Neural crest cell (in vitro differentiated cells): ENCODE measurements around the gene PKNOX1. TPM values are rescaled to one million over a fixed set of nuclear protein-coding genes. Genes with fewer than 3 reads are reported as not detected.
"Not testable (repeated sequence)": the region's sequence is repeated elsewhere in the genome, so short reads cannot be mapped to it uniquely, and the experiment has no call there.

Experiments used
- DNase-seq: peaks from one replicate; pipeline ENCODE4 v3.0.0; 2021; ENCODE audit warnings: low read depth, mixed read lengths, low spot score
- H3K27ac Mint-ChIP-seq: one replicate; pipeline ENCODE4 v1.8.0; 2021; ENCODE audit warnings: mild to moderate bottlenecking, mixed read lengths; ENCODE audit not compliant: unreplicated experiment
- H3K27me3 Mint-ChIP-seq: 2 replicates; pipeline ENCODE4 v1.8.0; 2021; ENCODE audit warnings: low read depth, mild to moderate bottlenecking, mixed read lengths
- H3K36me3 Mint-ChIP-seq: 2 replicates; pipeline ENCODE4 v1.8.0; 2021; ENCODE audit warnings: low read depth, mild to moderate bottlenecking, mixed read lengths
- H3K4me1 Mint-ChIP-seq: 2 replicates; pipeline ENCODE4 v1.8.0; 2021; ENCODE audit warnings: mixed read lengths
- H3K4me3 Mint-ChIP-seq: one replicate; pipeline ENCODE4 v1.8.0; 2021; ENCODE audit warnings: mild to moderate bottlenecking, mixed read lengths
- H3K9me3 Mint-ChIP-seq: 2 replicates; pipeline ENCODE4 v1.8.0; 2021; ENCODE audit warnings: mixed read lengths
- total RNA-seq: library from RNA; stranded (reverse); gene quantifications from 2 replicates; pipeline ENCODE4 v1.2.1, GENCODE V29; 2021
- TF ChIP-seq, protein P1 (sequence below): fragments of 200-600 bp; sonication (generic); conservative IDR thresholded peaks from 2 replicates; pipeline ENCODE4 v1.5.0; 2021; ENCODE audit warnings: antibody characterized with exemption, mild to moderate bottlenecking

Gene PKNOX1
- total RNA-seq, 1 donor from 2014 or later = 19.3 TPM

DNA sequence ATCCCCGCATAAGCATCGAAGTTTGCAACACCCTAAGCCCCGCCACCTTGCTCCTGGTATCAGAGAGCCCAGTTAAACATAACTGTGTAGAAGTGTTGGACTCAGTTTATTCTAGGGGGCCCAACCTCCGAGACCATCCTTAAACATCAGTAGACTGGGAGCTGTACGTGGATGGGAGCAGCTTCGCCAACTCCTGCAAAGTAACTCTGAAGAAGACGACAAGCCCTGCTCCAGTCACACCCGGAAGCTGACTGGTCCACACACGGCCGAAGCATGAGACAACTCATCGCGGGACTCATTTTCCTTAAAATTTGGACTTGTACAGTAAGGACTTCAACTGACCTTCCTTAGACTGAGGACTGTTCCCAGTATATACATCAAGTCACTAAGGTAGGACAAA lies 40.4 kb upstream of the PKNOX1 start:
- H3K27ac Mint-ChIP-seq, H3K4me1 Mint-ChIP-seq, H3K4me3 Mint-ChIP-seq, H3K36me3 Mint-ChIP-seq, H3K27me3 Mint-ChIP-seq, H3K9me3 Mint-ChIP-seq, DNase-seq: not testable (repeated sequence)

DNA sequence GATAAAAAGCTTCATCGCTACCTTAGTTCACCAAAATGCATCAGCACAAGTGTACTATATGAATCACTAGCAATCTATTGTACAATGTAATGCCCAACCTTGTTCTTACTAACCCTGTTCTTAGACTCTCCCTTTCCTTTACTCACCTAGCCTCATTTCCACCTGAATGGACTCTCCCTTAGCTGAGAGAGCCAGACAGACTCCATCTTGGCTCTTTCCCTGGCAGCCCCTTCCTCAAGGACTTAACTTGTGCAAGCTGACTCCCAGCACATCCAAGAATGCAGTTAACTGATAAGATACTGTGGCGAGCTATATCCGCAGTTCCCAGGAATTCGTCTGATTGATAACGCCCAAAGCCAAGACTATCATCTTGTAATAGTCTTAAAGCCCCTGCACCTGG lies 38.0 kb upstream of the PKNOX1 start:
- not testable (repeated sequence) for H3K4me3 Mint-ChIP-seq, H3K36me3 Mint-ChIP-seq, H3K4me1 Mint-ChIP-seq, DNase-seq, H3K9me3 Mint-ChIP-seq, H3K27me3 Mint-ChIP-seq
- peak overlapping the region; percentile 52 for H3K27ac Mint-ChIP-seq

GRCh38 chr21:42937034-42937940 lies 37.1 kb upstream of the PKNOX1 start:
- not testable (repeated sequence) for H3K27me3 Mint-ChIP-seq, H3K4me3 Mint-ChIP-seq, H3K9me3 Mint-ChIP-seq, DNase-seq, H3K4me1 Mint-ChIP-seq, H3K27ac Mint-ChIP-seq, H3K36me3 Mint-ChIP-seq

- TF ChIP-seq, protein P1, sequence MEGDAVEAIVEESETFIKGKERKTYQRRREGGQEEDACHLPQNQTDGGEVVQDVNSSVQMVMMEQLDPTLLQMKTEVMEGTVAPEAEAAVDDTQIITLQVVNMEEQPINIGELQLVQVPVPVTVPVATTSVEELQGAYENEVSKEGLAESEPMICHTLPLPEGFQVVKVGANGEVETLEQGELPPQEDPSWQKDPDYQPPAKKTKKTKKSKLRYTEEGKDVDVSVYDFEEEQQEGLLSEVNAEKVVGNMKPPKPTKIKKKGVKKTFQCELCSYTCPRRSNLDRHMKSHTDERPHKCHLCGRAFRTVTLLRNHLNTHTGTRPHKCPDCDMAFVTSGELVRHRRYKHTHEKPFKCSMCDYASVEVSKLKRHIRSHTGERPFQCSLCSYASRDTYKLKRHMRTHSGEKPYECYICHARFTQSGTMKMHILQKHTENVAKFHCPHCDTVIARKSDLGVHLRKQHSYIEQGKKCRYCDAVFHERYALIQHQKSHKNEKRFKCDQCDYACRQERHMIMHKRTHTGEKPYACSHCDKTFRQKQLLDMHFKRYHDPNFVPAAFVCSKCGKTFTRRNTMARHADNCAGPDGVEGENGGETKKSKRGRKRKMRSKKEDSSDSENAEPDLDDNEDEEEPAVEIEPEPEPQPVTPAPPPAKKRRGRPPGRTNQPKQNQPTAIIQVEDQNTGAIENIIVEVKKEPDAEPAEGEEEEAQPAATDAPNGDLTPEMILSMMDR = no peak
- peaks cover 1% of the 10 kb centered on the region for H3K4me1 Mint-ChIP-seq
- no peaks in the 10 kb centered on the region for H3K27me3 Mint-ChIP-seq
- no peaks in the 10 kb centered on the region for H3K9me3 Mint-ChIP-seq
- H3K36me3 Mint-ChIP-seq = no peaks in the 10 kb centered on the region
- H3K4me3 Mint-ChIP-seq = no peak overlapping the region
- no peak for DNase-seq
- no peak overlapping the region for H3K27ac Mint-ChIP-seq
Measured at GRCh38 chr21:42937960-42938605, 36.3 kb upstream of the PKNOX1 start.

GRCh38 chr21:42938606-42938995 lies 35.8 kb upstream of the PKNOX1 start:
- not testable (repeated sequence) for H3K27me3 Mint-ChIP-seq, H3K9me3 Mint-ChIP-seq, H3K36me3 Mint-ChIP-seq, DNase-seq, H3K4me1 Mint-ChIP-seq, H3K4me3 Mint-ChIP-seq, H3K27ac Mint-ChIP-seq

DNA sequence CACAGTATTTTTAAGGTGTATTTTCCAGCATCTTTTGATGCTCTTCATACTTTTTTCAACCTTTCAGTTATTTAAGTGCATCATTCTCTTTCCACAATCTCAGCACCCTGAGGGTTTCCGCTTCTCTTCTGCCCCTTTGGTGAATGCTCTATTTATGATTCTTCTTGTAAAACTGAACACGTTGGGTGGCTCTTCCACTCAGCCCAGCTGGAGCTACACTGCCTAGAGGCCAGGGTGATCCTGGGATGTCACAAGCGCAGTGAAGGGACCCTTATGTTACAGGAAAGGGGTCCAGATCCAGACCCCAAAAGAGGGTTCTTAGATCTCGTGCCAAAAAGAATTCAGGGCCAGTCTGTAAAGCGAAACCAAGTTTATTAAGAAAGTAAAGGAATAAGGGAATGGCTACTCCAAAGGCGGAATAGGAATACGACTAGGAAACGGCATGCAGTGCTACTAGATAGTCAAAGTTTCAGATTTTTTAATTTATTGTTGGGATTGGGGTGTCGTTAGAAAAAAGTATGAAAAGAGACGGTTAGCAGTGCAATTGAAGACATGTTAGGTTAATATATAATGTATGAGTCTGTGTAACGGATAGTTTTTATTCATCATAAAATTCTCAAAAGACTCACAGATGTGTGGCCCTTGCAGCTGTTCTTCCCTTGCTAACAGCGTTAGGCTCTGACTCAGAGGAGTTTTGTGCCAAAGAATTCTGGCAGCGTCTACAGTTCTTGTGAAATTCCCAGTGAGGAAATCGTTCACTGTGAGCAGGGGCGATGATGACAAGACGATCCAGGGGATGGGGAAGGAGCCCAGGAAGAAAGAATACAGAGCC lies 34.6 kb upstream of the PKNOX1 start:
- TF ChIP-seq, protein P1 = no peak
- Mint-ChIP-seq H3K9me3 (no peaks in the 10 kb centered on the region), H3K27me3 (no peaks in the 10 kb centered on the region), H3K36me3 (no peaks in the 10 kb centered on the region), H3K4me3 (no peak overlapping the region), H3K27ac (no peak overlapping the region), H3K4me1 (no peaks in the 10 kb centered on the region)
- DNase-seq = no peak

DNA sequence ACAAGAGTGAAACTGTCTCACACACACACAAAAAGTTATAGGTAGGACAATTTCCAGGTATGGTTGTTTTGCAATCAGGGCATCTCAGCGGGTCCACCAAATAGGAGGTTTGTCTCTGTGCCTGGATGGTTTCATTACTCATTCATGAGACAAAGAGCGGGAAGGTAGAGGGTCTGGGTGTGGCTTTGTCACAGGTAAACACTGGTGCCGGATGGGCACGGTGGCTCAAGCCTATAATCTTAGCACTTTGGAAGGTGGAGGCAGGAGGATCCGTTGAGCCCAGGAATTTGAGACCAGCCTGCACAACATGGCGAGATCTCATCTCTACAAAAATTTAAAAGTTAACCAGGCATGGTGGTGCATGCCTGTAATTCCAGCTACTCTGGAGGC lies 32.7 kb upstream of the PKNOX1 start:
- Mint-ChIP-seq H3K9me3 (no peaks in the 10 kb centered on the region), H3K4me1 (peaks cover 4% of the 10 kb centered on the region), H3K27me3 (no peaks in the 10 kb centered on the region), H3K36me3 (no peaks in the 10 kb centered on the region), H3K27ac (no peak overlapping the region), H3K4me3 (no peak overlapping the region)
- no peak for DNase-seq
- TF ChIP-seq, protein P1 = no peak
